Measurements from ENCODE around the gene LENG9. TPM values are rescaled to one million over a fixed set of nuclear protein-coding genes. Genes with fewer than 3 reads are reported as not detected.

Gene LENG9
- total and polyA plus RNA-seq, 2 experiments from 2014 or later, result 0.59 to 7.9 TPM

- Histone ChIP-seq H3K4me1 (ENCODE audit: insufficient read depth) (peaks cover 11% of the 10 kb centered on the region), H3K9me3 (ENCODE audit: low read depth) (no peaks in the 10 kb centered on the region), H3K27ac (no peak overlapping the region), H3K4me2 (peak overlapping the region; percentile 93), H3K9me2 (replicated peaks; ENCODE audit: insufficient read depth) (no peaks in the 10 kb centered on the region), H3K27me3 (peaks cover 11% of the 10 kb centered on the region), H3K79me2 (no peaks in the 10 kb centered on the region), H2AFZ (no peak overlapping the region), H3K4me3 (no peak overlapping the region), H4K20me1 (ENCODE audit: insufficient read depth, poor library complexity, severe bottlenecking) (peaks cover 5% of the 10 kb centered on the region), H3K36me3 (replicated peaks; ENCODE audit: insufficient read depth, low read depth) (no peaks in the 10 kb centered on the region)
- peak; percentile 77 for DNase-seq (ENCODE audit: low spot score)
- WGBS (ENCODE audit: low lambda C conversion rate, missing lambda C conversion rate), result 7% methylated on average over 26 of the region's 43 CpGs
- TF ChIP-seq EZH2 (IDR thresholded peaks at IDR 0.05; ENCODE audit: borderline replicate concordance), result no peak
- TF ChIP-seq, protein P1, sequence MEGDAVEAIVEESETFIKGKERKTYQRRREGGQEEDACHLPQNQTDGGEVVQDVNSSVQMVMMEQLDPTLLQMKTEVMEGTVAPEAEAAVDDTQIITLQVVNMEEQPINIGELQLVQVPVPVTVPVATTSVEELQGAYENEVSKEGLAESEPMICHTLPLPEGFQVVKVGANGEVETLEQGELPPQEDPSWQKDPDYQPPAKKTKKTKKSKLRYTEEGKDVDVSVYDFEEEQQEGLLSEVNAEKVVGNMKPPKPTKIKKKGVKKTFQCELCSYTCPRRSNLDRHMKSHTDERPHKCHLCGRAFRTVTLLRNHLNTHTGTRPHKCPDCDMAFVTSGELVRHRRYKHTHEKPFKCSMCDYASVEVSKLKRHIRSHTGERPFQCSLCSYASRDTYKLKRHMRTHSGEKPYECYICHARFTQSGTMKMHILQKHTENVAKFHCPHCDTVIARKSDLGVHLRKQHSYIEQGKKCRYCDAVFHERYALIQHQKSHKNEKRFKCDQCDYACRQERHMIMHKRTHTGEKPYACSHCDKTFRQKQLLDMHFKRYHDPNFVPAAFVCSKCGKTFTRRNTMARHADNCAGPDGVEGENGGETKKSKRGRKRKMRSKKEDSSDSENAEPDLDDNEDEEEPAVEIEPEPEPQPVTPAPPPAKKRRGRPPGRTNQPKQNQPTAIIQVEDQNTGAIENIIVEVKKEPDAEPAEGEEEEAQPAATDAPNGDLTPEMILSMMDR (IDR thresholded peaks at IDR 0.05; ENCODE audit: poor library complexity), result peak; percentile 44
Measured at GRCh38 chr19:54430306-54431254, 33.0 kb downstream of the LENG9 start.

- no peak for TF ChIP-seq EZH2phosphoT487 (IDR thresholded peaks at IDR 0.05; ENCODE audit: low read depth, severe bottlenecking, unreplicated experiment)
- TF ChIP-seq, protein P1 (IDR thresholded peaks at IDR 0.05; ENCODE audit: poor library complexity), result no peak
- no peak for TF ChIP-seq EZH2 (IDR thresholded peaks at IDR 0.05; ENCODE audit: borderline replicate concordance)
- WGBS (ENCODE audit: low lambda C conversion rate, missing lambda C conversion rate), result 61% methylated on average over 8 of the region's 13 CpGs
- Histone ChIP-seq H2AFZ (no peak overlapping the region), H3K79me2 (no peaks in the 10 kb centered on the region), H3K4me1 (ENCODE audit: insufficient read depth) (peaks cover 11% of the 10 kb centered on the region), H3K9me2 (replicated peaks; ENCODE audit: insufficient read depth) (no peaks in the 10 kb centered on the region), H3K9me3 (ENCODE audit: low read depth) (no peaks in the 10 kb centered on the region), H3K27me3 (peaks cover 11% of the 10 kb centered on the region), H3K4me2 (peak overlapping the region; percentile 93), H3K27ac (no peak overlapping the region), H3K4me3 (no peak overlapping the region), H3K36me3 (replicated peaks; ENCODE audit: insufficient read depth, low read depth) (no peaks in the 10 kb centered on the region), H4K20me1 (ENCODE audit: insufficient read depth, poor library complexity, severe bottlenecking) (peaks cover 5% of the 10 kb centered on the region)
- no peak for DNase-seq (ENCODE audit: low spot score)
Measured at GRCh38 chr19:54429545-54430227, 33.9 kb downstream of the LENG9 start.

DNA sequence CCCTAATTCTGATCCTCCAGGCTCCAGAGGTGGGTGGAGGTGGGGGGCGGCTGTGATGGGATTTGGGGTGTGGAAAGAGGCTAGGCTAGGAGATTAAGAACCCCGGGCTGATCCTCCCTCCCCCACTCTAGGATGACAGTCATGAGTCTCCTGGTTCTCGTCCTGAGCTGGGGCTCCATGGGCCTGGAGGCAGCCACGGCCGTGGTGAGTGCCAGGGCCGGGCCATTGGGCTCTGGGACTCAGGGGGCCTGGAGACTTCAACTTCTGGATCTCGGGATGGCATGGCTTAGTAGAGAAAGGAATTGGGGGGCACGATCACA is 34.4 kb downstream of the LENG9 start:
- Histone ChIP-seq H3K9me3 (ENCODE audit: low read depth) (no peaks in the 10 kb centered on the region), H3K79me2 (no peaks in the 10 kb centered on the region), H3K9me2 (replicated peaks; ENCODE audit: insufficient read depth) (no peaks in the 10 kb centered on the region), H3K4me2 (no peak overlapping the region), H3K27ac (no peak overlapping the region), H3K4me1 (ENCODE audit: insufficient read depth) (peaks cover 11% of the 10 kb centered on the region), H3K36me3 (replicated peaks; ENCODE audit: insufficient read depth, low read depth) (no peaks in the 10 kb centered on the region), H3K4me3 (no peak overlapping the region), H4K20me1 (ENCODE audit: insufficient read depth, poor library complexity, severe bottlenecking) (peaks cover 5% of the 10 kb centered on the region), H2AFZ (no peak overlapping the region), H3K27me3 (peaks cover 11% of the 10 kb centered on the region)
- TF ChIP-seq, protein P1 (IDR thresholded peaks at IDR 0.05; ENCODE audit: poor library complexity), result no peak
- no peak for TF ChIP-seq EZH2 (IDR thresholded peaks at IDR 0.05; ENCODE audit: borderline replicate concordance)
- no peak for TF ChIP-seq EZH2phosphoT487 (IDR thresholded peaks at IDR 0.05; ENCODE audit: low read depth, severe bottlenecking, unreplicated experiment)
- 56% methylated on average over 8 of the region's 8 CpGs for WGBS (ENCODE audit: low lambda C conversion rate, missing lambda C conversion rate)
- DNase-seq (ENCODE audit: low spot score), result no peak

Data from hepatocyte (in vitro differentiated cells).